GM21526 (cell line): ENCODE measurements around the gene LLCFC1.

ENCODE experiments used
- ATAC-seq: cut with Tn5 transposase; IDR thresholded peaks from one replicate; pipeline ENCODE4 v1.9.1; 2021; ENCODE audit warnings: moderate library complexity; ENCODE audit not compliant: unreplicated experiment, low FRiP score

The LLCFC1 gene

DNA sequence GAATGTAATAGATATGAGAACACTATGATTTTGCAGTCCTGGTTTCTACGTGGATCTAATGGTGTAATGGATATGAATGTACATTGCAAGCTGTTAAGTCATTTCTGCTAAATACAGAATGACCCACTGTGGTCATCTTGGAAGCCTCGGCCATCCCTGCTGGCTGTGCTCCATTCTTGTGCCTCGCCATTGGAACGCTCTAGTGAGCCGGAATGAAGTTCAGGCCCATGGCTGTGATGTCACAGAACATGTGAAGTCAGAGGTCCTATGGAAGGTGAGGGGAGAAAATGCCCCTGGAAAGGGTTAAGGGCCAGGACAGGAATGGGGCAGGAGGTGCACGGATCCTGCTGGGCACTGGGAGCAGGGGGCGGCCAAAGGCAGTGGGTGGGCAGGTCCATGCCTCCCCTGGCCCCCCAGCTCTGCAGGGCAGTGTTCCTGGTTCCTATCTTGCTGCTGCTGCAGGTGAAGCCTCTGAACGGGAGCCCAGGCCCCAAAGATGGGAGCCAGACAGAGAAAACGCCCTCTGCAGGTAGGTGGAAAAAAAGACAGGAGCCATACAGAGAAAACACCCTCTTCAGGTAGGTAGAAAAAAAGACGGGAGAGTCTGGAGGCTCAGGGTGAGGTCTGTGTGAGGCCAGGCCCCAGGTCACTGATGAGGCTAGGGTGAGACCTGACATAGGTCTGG lies at the start of gene LLCFC1:
Gene LLCFC1, plus strand, starts transcription at position 259 of the 685 bp plus-strand sequence. Its CDS starts 138 bp downstream, at position 397.
- no peak for ATAC-seq

GRCh38 chr7:142889816-142890215 lies 49.5 kb upstream of the LLCFC1 start:
- no peak for ATAC-seq

DNA sequence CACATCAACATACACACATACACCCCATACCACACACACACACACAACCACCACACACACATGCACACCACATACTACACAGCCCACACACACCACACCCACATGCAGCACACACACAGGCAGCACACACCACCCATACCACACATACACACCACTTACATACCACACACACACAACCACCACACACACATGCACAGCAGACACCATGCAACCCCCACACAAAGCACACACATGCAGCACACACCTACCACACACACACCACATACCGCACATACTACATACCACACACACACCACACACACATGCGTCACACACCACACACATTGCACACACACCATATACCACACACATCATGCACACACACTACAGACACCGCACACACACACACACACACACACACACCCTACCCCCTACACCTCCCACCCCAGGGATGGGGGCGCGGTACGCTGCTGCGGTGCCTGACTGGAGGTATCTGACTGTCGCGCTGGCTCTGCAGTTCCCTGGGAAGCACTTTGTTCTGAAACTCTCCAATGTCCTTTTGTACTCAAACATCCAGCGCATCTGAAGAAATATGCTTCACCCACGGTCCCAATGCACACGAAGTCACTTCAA lies 48.3 kb upstream of the LLCFC1 start:
- ATAC-seq: no peak

DNA sequence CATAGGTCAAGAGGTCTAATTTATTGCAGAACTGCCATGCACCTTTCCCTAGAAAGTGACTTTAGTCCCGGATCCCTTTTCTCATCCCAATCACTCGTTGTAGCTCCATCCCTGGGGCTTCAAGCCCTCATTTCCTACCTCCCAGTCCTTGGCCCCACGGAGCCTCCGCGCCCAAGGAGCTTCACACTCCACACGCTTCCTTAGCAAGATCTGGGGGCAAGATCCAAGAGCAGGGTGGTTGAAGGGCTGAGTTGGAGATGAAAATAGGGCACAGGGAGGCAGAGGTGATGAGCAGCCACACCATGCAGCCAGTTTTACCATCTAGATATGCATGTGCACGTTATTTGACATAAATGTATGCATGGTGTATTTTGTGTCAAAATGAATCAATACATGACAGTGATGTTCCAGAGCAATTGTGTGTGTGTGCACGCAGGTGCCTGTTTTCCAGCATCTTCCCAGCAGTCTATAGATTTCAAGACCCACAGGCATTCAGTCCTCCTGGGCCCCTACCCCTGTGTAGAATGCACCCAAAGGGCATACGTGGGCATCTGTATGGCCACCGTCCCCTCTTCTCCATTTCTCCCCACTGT lies 47.7 kb upstream of the LLCFC1 start:
- no peak for ATAC-seq

DNA sequence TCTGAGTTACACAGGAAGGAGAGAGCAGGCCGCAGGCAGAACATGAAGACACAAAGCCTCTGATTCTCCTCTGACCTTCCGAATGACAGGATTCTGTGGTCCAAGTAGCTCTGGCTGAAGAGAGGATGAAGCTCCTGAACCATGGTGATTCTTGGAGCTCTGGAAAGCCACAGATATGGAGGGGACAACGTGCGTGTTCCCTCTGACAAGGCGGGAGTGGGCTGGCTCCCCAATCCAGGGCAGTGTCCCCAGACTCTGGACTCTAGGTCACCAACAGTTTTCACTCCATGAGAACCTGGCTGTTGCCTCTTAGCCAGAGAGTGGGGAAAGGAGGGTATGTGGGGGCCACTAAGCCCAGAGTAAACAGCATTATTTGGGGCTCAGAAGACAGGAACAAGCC lies 46.3 kb upstream of the LLCFC1 start:
- ATAC-seq: no peak

DNA sequence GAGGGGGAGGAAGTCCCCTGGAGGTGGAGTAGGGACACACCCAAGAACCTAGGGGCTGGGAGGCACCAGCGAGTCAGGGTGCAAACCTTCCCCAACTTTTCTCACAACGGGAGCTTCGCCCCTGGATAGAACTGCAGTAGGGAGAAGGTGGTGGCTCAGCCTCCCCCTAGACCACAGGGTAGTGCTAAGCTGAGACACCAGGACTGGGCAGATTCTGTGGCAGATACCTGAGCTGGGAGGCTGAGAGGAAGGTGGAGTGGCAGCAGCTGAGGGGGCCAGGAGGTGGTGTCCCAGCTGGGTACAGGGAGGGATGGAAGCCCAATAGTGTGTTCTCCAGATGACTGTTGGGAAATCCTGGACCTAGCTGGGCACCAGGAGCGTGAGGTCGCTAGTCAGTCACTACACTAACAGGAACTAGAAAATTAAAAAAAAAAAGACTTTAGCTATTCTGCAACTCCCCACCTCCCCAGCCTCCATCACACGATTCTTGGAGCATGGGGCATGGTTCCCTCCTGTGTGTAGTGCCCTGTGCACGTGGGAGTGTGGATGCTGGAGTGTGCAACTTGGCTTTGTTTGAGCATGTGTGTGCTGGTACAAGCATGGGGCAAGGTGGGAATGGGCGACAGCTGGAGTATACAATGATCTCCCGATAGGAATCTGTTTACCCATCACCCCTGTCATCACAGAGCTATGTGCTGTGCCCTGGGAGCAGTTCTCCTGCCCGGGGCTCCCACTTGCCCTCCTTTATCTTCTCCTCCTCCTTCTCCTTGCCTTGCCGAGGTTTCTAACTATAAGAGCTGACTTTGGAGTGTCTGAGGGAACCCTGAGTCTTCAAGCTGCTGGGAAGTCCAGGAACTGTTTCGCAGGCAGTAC lies 44.9 kb upstream of the LLCFC1 start:
- no peak for ATAC-seq

DNA sequence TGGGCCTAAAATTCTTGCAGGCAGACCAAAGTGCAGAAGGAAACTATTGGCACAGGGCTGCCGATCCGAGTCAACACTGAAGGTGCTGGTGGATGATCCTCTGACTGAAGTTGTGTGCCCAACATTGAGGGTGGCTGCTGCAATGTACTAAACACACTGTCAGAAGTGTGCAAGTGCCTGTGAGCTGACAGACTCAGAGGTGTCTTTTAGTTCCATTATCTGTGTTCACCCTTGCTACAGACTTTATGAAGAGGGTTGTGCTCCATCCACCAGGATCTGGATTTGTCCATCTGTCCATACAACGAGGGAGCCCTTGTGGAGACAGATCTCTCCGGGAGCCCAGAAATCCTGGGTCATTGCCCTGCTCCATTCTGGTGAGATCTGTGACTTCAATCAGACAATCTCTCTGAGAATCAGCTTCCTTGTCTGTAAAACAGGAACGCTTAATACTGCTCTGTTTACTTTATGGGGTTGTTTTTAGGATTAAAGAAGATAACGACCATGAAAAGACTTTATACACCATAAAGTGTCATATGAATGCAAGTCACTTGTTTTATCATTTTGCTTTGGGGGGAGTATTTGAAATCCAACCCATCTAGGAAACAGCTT lies 44.2 kb upstream of the LLCFC1 start:
- ATAC-seq: no peak

DNA sequence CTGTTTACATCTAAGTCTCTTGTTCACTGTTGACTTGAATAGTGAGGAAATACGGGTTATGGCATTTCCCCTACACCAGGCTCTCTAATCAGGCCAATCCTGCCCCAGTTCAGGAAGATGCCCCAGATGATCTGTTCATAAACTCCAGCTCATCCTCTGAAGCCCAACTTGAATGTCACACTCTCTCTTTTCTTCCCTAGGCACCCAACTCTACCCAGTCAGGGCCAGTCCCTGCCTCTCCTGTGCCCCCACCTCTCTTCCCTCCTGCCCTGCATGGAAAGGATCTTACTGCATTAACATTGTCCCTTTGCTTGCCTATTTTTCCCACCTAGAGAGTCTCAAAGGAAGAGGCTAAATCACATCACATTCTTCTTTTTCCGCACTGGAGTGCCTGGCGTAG lies 43.1 kb upstream of the LLCFC1 start:
- ATAC-seq: no peak

- no peak for ATAC-seq
Observed at GRCh38 chr7:142896741-142897379, 42.4 kb upstream of the LLCFC1 start.

GRCh38 chr7:142897691-142898090 lies 41.6 kb upstream of the LLCFC1 start:
- ATAC-seq: no peak

DNA sequence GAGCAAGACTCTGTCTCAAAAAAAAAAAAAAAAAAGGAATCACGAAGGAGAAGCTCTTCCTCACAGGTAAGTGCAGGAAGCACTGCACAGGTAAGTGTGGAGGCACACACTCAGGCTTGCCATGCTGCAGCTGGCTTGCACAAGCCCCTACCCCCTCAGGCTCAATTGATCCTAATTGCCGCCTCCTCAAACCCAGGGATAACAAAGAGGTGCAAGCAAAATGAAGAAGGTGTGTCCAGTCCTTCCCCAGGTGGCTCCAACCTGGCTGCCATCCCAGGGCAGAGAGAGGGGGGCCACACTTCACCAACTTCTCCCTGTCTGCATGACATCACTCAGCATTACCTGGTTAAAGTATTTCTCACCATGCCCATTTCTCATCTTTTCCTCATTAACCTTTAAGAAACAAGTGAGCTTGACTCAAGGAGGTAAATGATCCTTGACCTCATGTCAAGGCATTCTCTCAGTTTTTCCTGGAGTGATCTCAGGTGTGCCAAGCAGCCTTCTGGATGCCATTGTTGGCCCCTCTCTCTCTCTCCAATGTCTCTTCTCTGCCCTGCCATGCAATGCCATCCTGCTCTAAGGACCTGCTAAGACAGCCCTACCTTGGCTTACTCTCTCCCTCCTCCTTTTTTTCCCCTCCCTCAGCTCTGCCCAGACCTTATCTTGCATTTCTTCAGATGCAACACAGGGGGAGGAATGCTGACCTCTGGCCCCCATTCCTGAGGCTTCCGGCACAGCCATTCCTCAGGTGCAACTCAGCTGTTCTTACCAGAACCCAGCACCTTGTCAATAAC lies 40.7 kb upstream of the LLCFC1 start:
- ATAC-seq: no peak

- no peak for ATAC-seq
Observed at GRCh38 chr7:142899661-142900060, 39.6 kb upstream of the LLCFC1 start.

DNA sequence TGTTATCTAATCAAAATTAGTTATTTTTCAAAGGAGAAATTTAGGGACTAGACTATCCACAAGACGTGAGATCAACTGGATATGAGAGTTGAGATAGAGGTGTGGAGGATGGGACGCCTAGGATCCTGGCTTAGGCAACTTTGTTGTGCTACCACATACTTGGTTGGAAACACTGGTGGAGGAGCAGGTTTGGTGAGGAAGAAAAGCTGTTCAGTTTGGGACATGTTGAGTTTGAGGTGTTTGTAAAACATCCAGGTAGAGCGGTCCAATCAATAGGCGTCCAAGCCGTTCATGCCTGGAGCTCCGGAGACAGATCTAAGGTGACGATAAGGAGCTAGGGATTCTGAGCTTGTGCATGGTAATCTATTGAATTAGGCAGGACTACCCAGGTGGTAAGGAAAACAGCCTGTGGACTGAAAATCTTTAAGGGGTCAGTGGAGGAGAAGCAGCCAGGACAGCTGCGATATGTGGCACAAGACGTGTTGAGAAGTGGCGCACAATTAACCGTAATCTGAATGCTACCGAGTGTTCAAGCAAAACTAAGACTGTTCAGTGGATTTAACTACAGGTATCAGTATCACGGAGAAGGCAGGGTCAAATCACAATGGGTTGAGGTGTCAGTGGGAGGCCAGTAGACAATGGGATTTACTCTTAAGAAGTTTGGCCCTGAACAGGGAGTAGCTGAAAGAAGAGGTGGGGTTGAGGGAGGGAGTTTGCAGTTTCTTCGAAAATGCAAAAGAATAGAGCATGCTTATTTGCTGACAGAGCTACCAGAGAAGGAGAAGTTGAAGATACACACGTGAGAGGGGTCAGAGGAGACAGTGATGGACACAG lies 37.6 kb upstream of the LLCFC1 start:
- no peak for ATAC-seq

DNA sequence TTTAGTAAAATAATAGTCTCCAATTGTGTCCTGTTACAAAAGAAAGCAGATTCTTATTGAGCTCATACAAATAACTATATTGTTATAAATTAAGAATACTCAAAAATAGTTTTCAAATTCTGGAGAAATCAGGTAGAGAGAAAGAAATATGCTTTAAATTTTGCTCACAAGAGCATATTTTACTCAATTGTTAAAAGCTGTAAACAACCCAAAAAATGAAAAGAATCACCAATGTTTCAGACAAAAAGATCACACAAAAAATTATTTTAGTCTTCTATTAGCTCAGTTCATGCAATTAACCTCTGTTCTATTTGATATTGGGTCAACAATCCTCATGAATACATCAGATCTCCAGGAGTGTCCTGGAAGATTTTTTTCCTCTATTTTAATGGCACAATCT lies 35.2 kb upstream of the LLCFC1 start:
- ATAC-seq: no peak

DNA sequence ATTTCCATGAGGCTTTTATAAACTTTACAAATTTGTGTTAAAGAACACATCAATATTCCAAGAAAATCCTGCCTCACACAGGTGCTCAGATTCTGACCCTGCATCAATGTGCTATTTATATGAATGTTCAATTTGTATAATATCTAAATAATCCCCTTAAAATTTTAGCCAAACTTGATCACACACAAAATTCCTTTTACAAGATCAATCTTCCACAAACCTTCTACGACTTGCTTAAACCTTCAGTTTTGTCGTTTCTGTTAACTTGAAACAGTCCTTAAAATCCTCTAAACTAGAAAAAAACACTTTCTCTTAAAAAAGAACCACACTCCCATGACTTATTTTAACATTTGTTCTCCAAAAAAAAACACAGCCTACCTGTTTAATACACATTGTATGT lies 33.5 kb upstream of the LLCFC1 start:
- no peak for ATAC-seq

GRCh38 chr7:142906643-142907042 lies 32.6 kb upstream of the LLCFC1 start:
- ATAC-seq: no peak

- ATAC-seq: no peak
Observed at GRCh38 chr7:142908290-142908689, 31.0 kb upstream of the LLCFC1 start.
